ENCODE measurements around the gene ALOXE3. TPM values are rescaled to one million over a fixed set of nuclear protein-coding genes. Genes with fewer than 3 reads are reported as not detected.

Gene ALOXE3
- polyA plus RNA-seq, 4 donors: 0.13 to 1.6 TPM; not detected in 2

DNA sequence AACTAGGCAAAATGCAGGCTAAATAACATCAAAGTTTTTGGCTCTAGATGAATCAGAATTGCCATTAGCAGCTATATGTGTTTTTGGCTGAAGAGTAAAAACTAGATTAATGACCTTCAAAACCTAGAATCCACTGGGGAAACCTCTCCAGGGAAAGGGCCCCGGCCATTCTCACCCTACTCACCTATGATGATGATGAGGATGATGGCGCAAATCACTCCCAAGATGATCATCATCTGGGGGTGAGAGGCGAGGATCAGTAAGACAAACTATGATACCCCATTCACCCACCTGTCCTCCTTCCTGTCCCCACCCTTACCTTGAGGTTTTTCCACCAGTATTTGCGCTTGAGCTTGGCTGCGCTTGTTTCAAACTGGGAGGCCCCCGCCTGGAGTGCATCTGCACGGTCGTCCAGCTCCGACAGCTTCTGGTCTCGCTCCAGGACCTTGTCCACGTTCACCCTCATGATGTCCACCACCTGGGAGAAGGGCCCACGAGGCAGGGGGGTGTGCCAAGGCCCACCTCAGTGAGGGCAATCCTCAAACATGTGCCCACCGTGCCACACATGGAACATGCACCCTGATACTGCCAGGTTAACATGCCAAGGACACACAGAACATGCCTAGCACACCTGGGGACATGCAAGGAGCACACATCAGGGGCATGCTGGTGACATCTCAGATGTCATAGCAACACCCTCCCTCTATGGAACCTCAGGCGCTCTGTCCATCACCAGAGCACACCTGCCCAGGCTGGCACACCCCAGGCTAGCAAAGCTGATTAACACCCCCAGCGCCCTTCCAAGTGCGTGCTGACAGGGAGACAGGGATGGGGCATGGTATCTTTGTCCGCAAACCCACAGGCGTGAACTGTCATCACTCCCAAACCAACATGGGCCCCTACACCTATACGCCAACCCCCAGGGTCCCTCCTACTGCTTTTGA lies 43.2 kb upstream of the ALOXE3 start:
- WGBS, 3 donors: 43 to 57% (median 48%) methylated on average over 19 of the region's 19 CpGs
- Histone ChIP-seq H3K9me3 (ENCODE audit: control insufficient read depth in 2 of 2, insufficient read depth in 1 of 2, low read depth in 1 of 2, low read length in 1 of 2) (no peaks in the 10 kb centered on the region), H3K4me1 (ENCODE audit: control insufficient read depth in 3 of 3, insufficient read depth in 2 of 3, low read depth in 1 of 3, low read length in 2 of 3) (peaks cover 6 to 51% (median 15%) of the 10 kb centered on the region in 3 donors), H3K4me3 (ENCODE audit: low read depth in 1 of 3, low read length in 3 of 3) (peak overlapping the region; percentile 89 to 97 (median 93)), H3K36me3 (ENCODE audit: control insufficient read depth in 3 of 3, insufficient read depth in 2 of 3, low read depth in 1 of 3, low read length in 3 of 3) (peaks cover 0 to 40% (median 4%) of the 10 kb centered on the region in 3 donors), H3K27ac (ENCODE audit: low read depth in 1 of 3, low read length in 2 of 3) (peak overlapping the region; percentile 70 to 97 (median 95)), H3K27me3 (ENCODE audit: control insufficient read depth in 3 of 3, insufficient read depth in 3 of 3, low read length in 3 of 3) (no peaks in the 10 kb centered on the region)
- FAIRE-seq (no peak), DNase-seq (peak in 1 of 2 donors; percentile 22)

DNA sequence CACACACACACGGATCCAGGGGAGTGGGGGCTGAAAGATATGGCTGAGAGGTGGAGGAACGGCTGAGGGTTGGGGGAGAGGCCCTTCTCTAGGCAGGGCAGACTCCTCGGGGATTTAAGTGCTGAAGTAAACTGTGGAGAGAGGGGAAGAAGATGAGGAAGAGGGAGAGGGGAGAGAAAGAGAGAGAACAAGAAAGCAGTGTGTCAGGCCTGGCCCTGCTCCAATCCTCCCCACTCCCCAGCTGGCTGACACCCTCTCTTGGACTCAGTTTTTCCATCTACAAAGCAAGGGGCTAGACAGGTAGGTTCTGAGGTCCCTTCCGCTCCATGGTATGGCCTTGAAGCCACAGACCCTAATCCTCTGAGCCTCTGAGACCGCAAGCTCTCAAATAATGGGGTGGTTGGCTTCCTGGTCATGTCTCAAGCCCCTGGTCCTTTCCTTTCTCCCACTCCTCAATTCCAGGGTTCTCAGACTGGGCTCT lies 42.5 kb upstream of the ALOXE3 start:
- WGBS, 3 donors: 47 to 58% (median 51%) methylated on average over 5 of the region's 5 CpGs
- DNase-seq: peak in 1 of 2 donors; percentile 3
- Histone ChIP-seq H3K27ac (ENCODE audit: low read depth in 1 of 3, low read length in 2 of 3) (peak overlapping the region; percentile 15 to 50 (median 44)), H3K4me3 (ENCODE audit: low read depth in 1 of 3, low read length in 3 of 3) (peak overlapping the region in 1 of 3 donors; percentile 97), H3K27me3 (ENCODE audit: control insufficient read depth in 3 of 3, insufficient read depth in 3 of 3, low read length in 3 of 3) (no peaks in the 10 kb centered on the region), H3K36me3 (ENCODE audit: control insufficient read depth in 3 of 3, insufficient read depth in 2 of 3, low read depth in 1 of 3, low read length in 3 of 3) (peaks cover 0 to 40% (median 4%) of the 10 kb centered on the region in 3 donors), H3K9me3 (ENCODE audit: control insufficient read depth in 2 of 2, insufficient read depth in 1 of 2, low read depth in 1 of 2, low read length in 1 of 2) (no peaks in the 10 kb centered on the region), H3K4me1 (ENCODE audit: control insufficient read depth in 3 of 3, insufficient read depth in 2 of 3, low read depth in 1 of 3, low read length in 2 of 3) (peaks cover 6 to 53% (median 15%) of the 10 kb centered on the region in 3 donors)
- FAIRE-seq: no peak

DNA sequence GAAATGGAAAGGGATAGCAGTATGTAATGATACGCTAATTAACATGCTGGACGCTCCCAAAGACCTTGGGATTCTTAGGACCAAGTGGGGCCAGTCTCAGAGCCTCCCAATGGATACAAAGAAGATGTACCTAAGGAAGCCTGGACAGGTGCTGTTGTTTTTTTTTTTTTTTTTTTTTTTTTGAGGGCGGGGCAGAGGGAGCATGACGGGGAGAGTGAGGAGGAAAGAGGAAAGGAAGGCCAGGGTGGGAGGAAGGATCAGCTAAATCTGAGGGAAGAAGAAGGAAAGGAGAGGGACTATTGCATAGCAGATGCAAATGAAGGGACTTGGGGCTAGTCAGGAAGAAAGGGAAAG lies 41.9 kb upstream of the ALOXE3 start:
- no peaks in the 10 kb centered on the region for H3K27me3 ChIP-seq (ENCODE audit: control insufficient read depth in 3 of 3, insufficient read depth in 3 of 3, low read length in 3 of 3)
- DNase-seq (peak in 1 of 2 donors; percentile 26), FAIRE-seq (no peak)
- peaks cover 6 to 59% (median 15%) of the 10 kb centered on the region in 3 donors for H3K4me1 ChIP-seq (ENCODE audit: control insufficient read depth in 3 of 3, insufficient read depth in 2 of 3, low read depth in 1 of 3, low read length in 2 of 3)
- H3K36me3 ChIP-seq (ENCODE audit: control insufficient read depth in 3 of 3, insufficient read depth in 2 of 3, low read depth in 1 of 3, low read length in 3 of 3): peaks cover 0 to 40% (median 4%) of the 10 kb centered on the region in 3 donors
- no peaks in the 10 kb centered on the region for H3K9me3 ChIP-seq (ENCODE audit: control insufficient read depth in 2 of 2, insufficient read depth in 1 of 2, low read depth in 1 of 2, low read length in 1 of 2)
- H3K4me3 ChIP-seq (ENCODE audit: low read depth in 1 of 3, low read length in 3 of 3): no peak overlapping the region
- 61 to 69% (median 64%) methylated on average over 3 to 4 of the region's 4 CpGs for WGBS, 3 donors
- H3K27ac ChIP-seq (ENCODE audit: low read depth in 1 of 3, low read length in 2 of 3): peak overlapping the region in 1 of 3 donors; percentile 50

DNA sequence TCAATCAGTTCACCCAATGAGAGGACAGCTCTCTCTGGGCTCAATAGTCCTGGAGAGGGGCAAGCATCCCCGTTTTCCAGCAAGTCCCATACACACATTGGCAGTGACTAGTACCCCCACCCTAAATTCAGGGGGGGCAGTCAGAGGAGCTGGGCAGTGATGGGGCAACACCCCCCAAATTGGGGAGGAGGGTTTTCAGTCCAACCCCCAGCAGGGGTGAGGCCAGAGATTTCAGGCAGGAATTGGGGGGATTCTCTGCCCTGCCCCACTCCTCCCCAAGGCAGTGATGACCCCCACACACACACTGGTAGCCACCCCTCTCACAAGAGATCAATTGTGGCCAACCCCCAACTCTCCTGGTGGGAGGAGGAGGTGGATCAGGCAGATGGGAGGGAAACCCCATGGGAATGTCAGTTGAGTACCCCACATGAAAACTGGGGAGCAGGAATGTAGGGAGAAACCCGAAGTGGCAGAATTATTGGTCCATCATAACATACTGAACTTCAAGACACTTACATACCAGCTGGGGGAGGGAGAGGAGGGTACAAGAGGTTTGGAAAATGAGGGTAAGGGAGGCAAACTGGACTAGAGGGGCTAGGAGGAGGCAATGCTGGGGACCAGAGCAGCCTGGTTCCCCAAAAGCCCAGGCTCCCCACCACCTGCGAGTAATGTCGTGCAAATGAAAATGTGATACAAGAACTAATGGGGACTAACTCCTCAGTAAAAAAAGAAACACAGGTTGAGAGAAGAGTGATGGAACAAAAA lies 41.3 kb upstream of the ALOXE3 start:
- Histone ChIP-seq H3K27me3 (ENCODE audit: control insufficient read depth in 3 of 3, insufficient read depth in 3 of 3, low read length in 3 of 3) (no peaks in the 10 kb centered on the region), H3K27ac (ENCODE audit: low read depth in 1 of 3, low read length in 2 of 3) (peak overlapping the region in 2 of 3 donors; percentile 18 to 50), H3K4me1 (ENCODE audit: control insufficient read depth in 3 of 3, insufficient read depth in 2 of 3, low read depth in 1 of 3, low read length in 2 of 3) (peaks cover 6 to 62% (median 15%) of the 10 kb centered on the region in 3 donors), H3K36me3 (ENCODE audit: control insufficient read depth in 3 of 3, insufficient read depth in 2 of 3, low read depth in 1 of 3, low read length in 3 of 3) (peaks cover 0 to 40% (median 4%) of the 10 kb centered on the region in 3 donors), H3K9me3 (ENCODE audit: control insufficient read depth in 2 of 2, insufficient read depth in 1 of 2, low read depth in 1 of 2, low read length in 1 of 2) (no peaks in the 10 kb centered on the region), H3K4me3 (ENCODE audit: low read depth in 1 of 3, low read length in 3 of 3) (no peak overlapping the region)
- FAIRE-seq (no peak), DNase-seq (no peak)
- WGBS, 3 donors: 62 to 76% (median 70%) methylated on average over 4 of the region's 4 CpGs

DNA sequence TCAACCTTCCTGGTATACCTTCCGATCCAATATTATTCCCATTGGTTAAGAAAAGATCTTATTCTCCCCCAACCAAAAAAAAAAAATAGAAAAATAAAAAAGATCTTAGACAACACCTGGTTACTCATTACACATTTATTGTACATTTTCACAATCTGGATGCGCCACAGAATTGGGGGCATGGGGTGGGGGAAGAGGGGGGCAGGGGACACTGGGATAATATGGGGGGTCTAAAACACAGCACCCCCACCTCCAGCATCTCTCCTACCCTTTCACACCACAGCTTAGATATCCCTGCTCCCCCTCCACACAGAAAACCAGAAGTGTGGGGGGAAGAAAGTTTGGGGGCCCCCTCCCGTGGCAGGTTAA lies 40.7 kb upstream of the ALOXE3 start:
- H3K27me3 ChIP-seq (ENCODE audit: control insufficient read depth in 3 of 3, insufficient read depth in 3 of 3, low read length in 3 of 3): no peaks in the 10 kb centered on the region
- WGBS, 3 donors: 50 to 58% (median 55%) methylated on average over 3 of the region's 3 CpGs
- H3K9me3 ChIP-seq (ENCODE audit: control insufficient read depth in 2 of 2, insufficient read depth in 1 of 2, low read depth in 1 of 2, low read length in 1 of 2): no peaks in the 10 kb centered on the region
- H3K4me3 ChIP-seq (ENCODE audit: low read depth in 1 of 3, low read length in 3 of 3): no peak overlapping the region
- H3K27ac ChIP-seq (ENCODE audit: low read depth in 1 of 3, low read length in 2 of 3): peak overlapping the region in 1 of 3 donors; percentile 26
- H3K36me3 ChIP-seq (ENCODE audit: control insufficient read depth in 3 of 3, insufficient read depth in 2 of 3, low read depth in 1 of 3, low read length in 3 of 3): peaks cover 0 to 40% (median 4%) of the 10 kb centered on the region in 3 donors
- no peak for DNase-seq
- no peak for FAIRE-seq
- H3K4me1 ChIP-seq (ENCODE audit: control insufficient read depth in 3 of 3, insufficient read depth in 2 of 3, low read depth in 1 of 3, low read length in 2 of 3): peaks cover 5 to 62% (median 14%) of the 10 kb centered on the region in 3 donors

DNA sequence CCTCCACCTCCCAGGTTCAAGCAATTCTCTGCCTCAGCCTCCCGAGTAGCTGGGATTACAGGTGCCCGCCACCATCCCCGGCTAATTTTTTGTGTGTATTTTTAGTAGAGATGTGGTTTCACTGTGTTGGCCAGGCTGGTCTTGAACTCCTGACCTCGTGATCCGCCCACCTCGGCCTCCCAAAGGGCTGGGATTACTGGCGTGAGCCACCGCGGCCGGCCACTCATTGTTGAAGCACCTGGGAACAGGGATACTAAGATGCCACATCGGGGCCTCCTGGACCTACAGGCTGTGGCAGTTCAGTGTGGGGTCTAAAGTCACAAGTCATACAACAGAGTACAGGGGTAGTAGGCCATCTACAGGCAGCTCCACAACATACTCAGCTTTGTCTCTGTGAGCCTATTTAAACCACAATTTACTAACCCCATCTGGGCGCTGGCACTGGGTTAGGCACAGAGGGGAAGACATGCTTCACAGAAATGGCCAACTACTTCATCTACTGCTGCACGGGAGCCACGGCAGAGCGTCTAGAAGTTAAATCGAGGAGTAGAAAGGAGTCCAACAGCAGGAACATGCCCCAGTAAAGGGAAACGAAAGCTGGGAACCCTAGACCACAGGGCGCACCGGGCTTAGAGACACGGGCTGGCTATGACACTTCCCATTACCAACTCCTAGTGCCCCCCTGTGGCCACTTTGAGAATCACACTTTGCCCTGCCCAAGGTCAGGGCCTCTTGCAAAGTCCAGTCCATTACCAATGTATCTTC lies 40.1 kb upstream of the ALOXE3 start:
- Histone ChIP-seq H3K36me3 (ENCODE audit: control insufficient read depth in 3 of 3, insufficient read depth in 2 of 3, low read depth in 1 of 3, low read length in 3 of 3) (peaks cover 0 to 40% (median 4%) of the 10 kb centered on the region in 3 donors), H3K4me1 (ENCODE audit: control insufficient read depth in 3 of 3, insufficient read depth in 2 of 3, low read depth in 1 of 3, low read length in 2 of 3) (peaks cover 3 to 61% (median 8%) of the 10 kb centered on the region in 3 donors), H3K27me3 (ENCODE audit: control insufficient read depth in 3 of 3, insufficient read depth in 3 of 3, low read length in 3 of 3) (no peaks in the 10 kb centered on the region), H3K9me3 (ENCODE audit: control insufficient read depth in 2 of 2, insufficient read depth in 1 of 2, low read depth in 1 of 2, low read length in 1 of 2) (no peaks in the 10 kb centered on the region), H3K27ac (ENCODE audit: low read depth in 1 of 3, low read length in 2 of 3) (peak overlapping the region; percentile 62 to 96 (median 95)), H3K4me3 (ENCODE audit: low read depth in 1 of 3, low read length in 3 of 3) (no peak overlapping the region)
- peak; percentile 97 for DNase-seq
- no peak for FAIRE-seq
- WGBS, 3 donors: 41 to 44% (median 43%) methylated on average over 20 of the region's 20 CpGs

DNA sequence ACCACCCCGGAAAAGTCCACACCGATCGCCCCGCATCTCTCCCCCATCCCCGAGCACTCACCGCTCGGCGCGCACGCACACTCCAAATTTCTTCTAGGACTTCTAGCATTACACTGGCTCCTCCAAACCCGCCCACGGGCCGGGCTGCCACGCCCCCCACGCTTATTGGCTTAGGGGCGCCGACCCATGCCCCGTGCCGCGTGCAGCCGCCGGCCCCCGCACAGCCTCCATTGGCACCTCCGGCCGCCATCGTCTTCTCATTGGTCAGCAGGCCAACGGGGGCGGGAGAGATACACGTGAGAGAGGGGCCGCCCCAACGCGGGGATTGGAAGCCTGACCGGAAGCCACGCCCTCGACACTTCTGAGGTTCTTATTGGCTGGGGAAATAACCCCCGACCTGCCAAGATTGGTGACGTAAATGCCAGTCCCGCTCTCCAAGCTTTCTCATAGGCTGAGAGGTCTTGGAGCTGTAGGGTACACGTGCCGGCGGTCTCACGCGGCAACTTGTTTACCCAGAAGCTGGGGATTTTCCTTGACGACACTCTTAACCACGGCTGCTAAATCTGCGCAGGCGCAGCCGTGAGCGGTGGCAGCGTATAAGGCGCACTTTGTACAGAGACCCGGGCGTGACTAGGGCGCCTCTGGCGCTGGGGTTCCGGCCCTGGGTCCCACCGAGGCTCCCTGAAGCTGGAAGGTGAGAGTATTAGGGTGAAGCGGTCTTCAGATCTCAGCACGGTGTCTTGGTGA lies 38.1 kb upstream of the ALOXE3 start:
- H3K4me3 ChIP-seq (ENCODE audit: low read depth in 1 of 3, low read length in 3 of 3): peak overlapping the region; percentile 58 to 71 (median 59)
- 0 to 1% (median 0%) methylated on average over 56 to 59 of the region's 59 CpGs for WGBS, 3 donors
- peak overlapping the region; percentile 91 to 99 (median 98) for H3K27ac ChIP-seq (ENCODE audit: low read depth in 1 of 3, low read length in 2 of 3)
- no peaks in the 10 kb centered on the region for H3K9me3 ChIP-seq (ENCODE audit: control insufficient read depth in 2 of 2, insufficient read depth in 1 of 2, low read depth in 1 of 2, low read length in 1 of 2)
- no peaks in the 10 kb centered on the region for H3K27me3 ChIP-seq (ENCODE audit: control insufficient read depth in 3 of 3, insufficient read depth in 3 of 3, low read length in 3 of 3)
- peak; percentile 96 for FAIRE-seq
- peaks cover 1 to 69% (median 9%) of the 10 kb centered on the region in 3 donors for H3K4me1 ChIP-seq (ENCODE audit: control insufficient read depth in 3 of 3, insufficient read depth in 2 of 3, low read depth in 1 of 3, low read length in 2 of 3)
- peak; percentile 100 for DNase-seq
- peaks cover 0 to 34% (median 4%) of the 10 kb centered on the region in 3 donors for H3K36me3 ChIP-seq (ENCODE audit: control insufficient read depth in 3 of 3, insufficient read depth in 2 of 3, low read depth in 1 of 3, low read length in 3 of 3)
